CD4-positive, alpha-beta T cell (primary cell): ENCODE data around the gene CLK3. TPM values are rescaled to one million over a fixed set of nuclear protein-coding genes. Genes with fewer than 3 reads are reported as not detected.

Experiments
- ATAC-seq: fragments of 200-7000 bp; cut with Tn5 transposase; one replicate; pipeline ENCODE4 v1.10.0; 2022; ENCODE audit warnings: mild to moderate bottlenecking; ENCODE audit not compliant: poor library complexity
- CTCF ChIA-PET: fragments of 350-600 bp; sonication (Branson Sonifier 250); formaldehyde crosslinking; loops from one replicate; lab custom pipeline; 2021; ENCODE audit warnings: antibody characterized with exemption, inconsistent platforms; lab: Charles Lee
- POLR2A ChIA-PET: fragments of 350-600 bp; sonication (Branson Sonifier 250); formaldehyde crosslinking; loops from one replicate; lab custom pipeline; 2021; ENCODE audit warnings: antibody characterized with exemption, inconsistent platforms; lab: Charles Lee
- DNase-seq, 14 experiments: peaks; one replicate each; pipeline ENCODE4 v3.0.0-alpha.2; 2013 to 2020; ENCODE audit warnings: mixed read lengths in 2 of 14
- H3K27ac ChIP-seq, 2 donors: one replicate each; pipeline versions ENCODE4 v1.5.1 to v1.7.0; 2013; ENCODE audit warnings: low read length in 2 of 2, low read depth in 1 of 2, mild to moderate bottlenecking in 1 of 2
- H3K27me3 ChIP-seq, 2 experiments: 1 replicate in 1 of 2; 2 replicates in 1 of 2; pipeline versions ENCODE4 v1.6.1 to v1.7.0; 2013; ENCODE audit warnings: low read length in 2 of 2, control low read depth in 1 of 2, mild to moderate bottlenecking in 1 of 2, moderate library complexity in 1 of 2; ENCODE audit not compliant: insufficient read depth in 2 of 2, control insufficient read depth in 1 of 2
- H3K36me3 ChIP-seq: one replicate; pipeline ENCODE4 v1.6.1; 2013; ENCODE audit warnings: low read length, control low read depth; ENCODE audit not compliant: insufficient read depth
- H3K4me1 ChIP-seq: one replicate; pipeline ENCODE4 v1.6.1; 2013; ENCODE audit warnings: low read length, control low read depth; ENCODE audit not compliant: insufficient read depth
- H3K4me3 ChIP-seq: one replicate; pipeline ENCODE4 v1.5.1; 2013; ENCODE audit warnings: mild to moderate bottlenecking, low read length, moderate library complexity
- H3K9me3 ChIP-seq, 2 experiments: 1 replicate in 1 of 2; 2 replicates in 1 of 2; pipeline versions ENCODE4 v1.6.1 to v1.7.0; 2013; ENCODE audit warnings: low read length in 2 of 2, mild to moderate bottlenecking in 2 of 2, control low read depth in 1 of 2, moderate library complexity in 1 of 2; ENCODE audit not compliant: control insufficient read depth in 1 of 2, insufficient read depth in 1 of 2
- H3K27ac Mint-ChIP-seq: one replicate; pipeline ENCODE4 v1.8.0; 2020; ENCODE audit warnings: mixed read lengths
- H3K27me3 Mint-ChIP-seq: one replicate; pipeline ENCODE4 v1.8.0; 2021; ENCODE audit warnings: mixed read lengths
- H3K36me3 Mint-ChIP-seq: one replicate; pipeline ENCODE4 v1.8.0; 2021; ENCODE audit warnings: low read depth, mixed read lengths
- H3K4me1 Mint-ChIP-seq: one replicate; pipeline ENCODE4 v1.8.0; 2021; ENCODE audit warnings: low read depth, mixed read lengths
- H3K4me3 Mint-ChIP-seq: one replicate; pipeline ENCODE4 v1.8.0; 2020; ENCODE audit warnings: mild to moderate bottlenecking, mixed read lengths
- H3K9me3 Mint-ChIP-seq: one replicate; pipeline ENCODE4 v1.8.0; 2020; ENCODE audit warnings: mixed read lengths
- CTCF ChIP-seq: fragments of 200-600 bp; IDR thresholded peaks from one replicate; pipeline ENCODE4 v1.8.0; 2022; ENCODE audit warnings: antibody characterized with exemption, mild to moderate bottlenecking
- intact Hi-C, 2 experiments: fragments of 100-400 bp; cut with DNase I in 1 of 2; cut with micrococcal nuclease in 1 of 2; formaldehyde crosslinking; loops; one replicate each; pipeline versions ENCODE4 v1.15.1 to v1.9.0; 2023 to 2025; cut with DNase I, micrococcal nuclease
- total RNA-seq, 174 experiments: library from RNA in 2 of 174; stranded (reverse) in 2 of 174; gene quantifications; one replicate each; pipeline ENCODE4 v1.2.3 and lab custom pipeline; 2021 to 2026

The CLK3 gene
- total RNA-seq, 2 experiments from 2014 or later = 275 to 293 TPM

- no peaks in the 10 kb centered on the region for H3K27me3 Mint-ChIP-seq
- no peak for TF ChIP-seq CTCF
- Histone ChIP-seq H3K4me1 (no peaks in the 10 kb centered on the region), H3K27ac (no peak overlapping the region), H3K36me3 (peaks cover 40% of the 10 kb centered on the region), H3K9me3 (no peaks in the 10 kb centered on the region), H3K4me3 (no peak overlapping the region), H3K27me3 (no peaks in the 10 kb centered on the region)
- H3K4me1 Mint-ChIP-seq = peaks cover 23% of the 10 kb centered on the region
- DNase-seq (no peak), ATAC-seq (no peak)
- H3K9me3 Mint-ChIP-seq = no peaks in the 10 kb centered on the region
- ChIA-PET CTCF (no interaction called here), POLR2A (no interaction called here)
- no peak overlapping the region for H3K27ac Mint-ChIP-seq
- intact Hi-C loops = no loop called here
- H3K4me3 Mint-ChIP-seq = no peak overlapping the region
- H3K36me3 Mint-ChIP-seq = peaks cover 69% of the 10 kb centered on the region
Measured at GRCh38 chr15:74653426-74654102, 37.9 kb downstream of the CLK3 start.

- ATAC-seq (no peak), DNase-seq (no peak)
- intact Hi-C loops = no loop called here
- H3K36me3 ChIP-seq = peaks cover 34% of the 10 kb centered on the region
- H3K27ac ChIP-seq = no peak overlapping the region
- Mint-ChIP-seq H3K36me3 (peaks cover 57% of the 10 kb centered on the region), H3K4me3 (no peak overlapping the region), H3K9me3 (no peaks in the 10 kb centered on the region), H3K4me1 (peaks cover 17% of the 10 kb centered on the region), H3K27me3 (no peaks in the 10 kb centered on the region), H3K27ac (no peak overlapping the region)
- no peaks in the 10 kb centered on the region for H3K27me3 ChIP-seq
- H3K9me3 ChIP-seq = no peaks in the 10 kb centered on the region
- ChIA-PET CTCF (no interaction called here), POLR2A (no interaction called here)
- TF ChIP-seq CTCF = no peak
- H3K4me1 ChIP-seq = no peaks in the 10 kb centered on the region
- no peak overlapping the region for H3K4me3 ChIP-seq
Measured at GRCh38 chr15:74655424-74655823, 39.8 kb downstream of the CLK3 start.

- no peaks in the 10 kb centered on the region for H3K27me3 Mint-ChIP-seq
- no peak for TF ChIP-seq CTCF
- no peak for DNase-seq
- Histone ChIP-seq H3K36me3 (peaks cover 29% of the 10 kb centered on the region), H3K27me3 (no peaks in the 10 kb centered on the region), H3K9me3 (no peaks in the 10 kb centered on the region), H3K4me3 (no peak overlapping the region), H3K4me1 (no peaks in the 10 kb centered on the region), H3K27ac (no peak overlapping the region)
- H3K4me1 Mint-ChIP-seq = peaks cover 13% of the 10 kb centered on the region
- intact Hi-C loops = no loop called here
- H3K9me3 Mint-ChIP-seq = no peaks in the 10 kb centered on the region
- no peak overlapping the region for H3K27ac Mint-ChIP-seq
- ATAC-seq = no peak
- peaks cover 46% of the 10 kb centered on the region for H3K36me3 Mint-ChIP-seq
- ChIA-PET CTCF (no interaction called here), POLR2A (interaction anchor here (0.7 kb wide), 1 partner anchor 123 kb away, joined by 3 read pairs; no protein-coding TSS in a partner anchor)
- no peak overlapping the region for H3K4me3 Mint-ChIP-seq
Measured at GRCh38 chr15:74656935-74657535, 41.4 kb downstream of the CLK3 start.
